Stimulated activated CD8-positive, alpha-beta memory T cell treated with anti-CD3 and anti-CD28 coated beads, Interleukin-4, amount 100 ng/mL, for 4 hours (primary cell): ENCODE measurements around the gene TLL1.

Experiments used
- DNase-seq, 2 donors: peaks; one replicate each; pipeline ENCODE4 v3.0.0-alpha.2; 2020; ENCODE audit warnings: low read depth in 2 of 2, low spot score in 1 of 2

Gene TLL1

GRCh38 chr4:166043801-166044200 lies 170.8 kb downstream of the TLL1 start:
- DNase-seq = no peak

- no peak for DNase-seq
Observed at GRCh38 chr4:166044871-166045270, 171.8 kb downstream of the TLL1 start.

- DNase-seq = no peak
Observed at GRCh38 chr4:166045457-166045856, 172.4 kb downstream of the TLL1 start.

- no peak for DNase-seq
Observed at GRCh38 chr4:166049036-166049435, 176.0 kb downstream of the TLL1 start.

- no peak for DNase-seq
Observed at GRCh38 chr4:166064721-166065120, 191.7 kb downstream of the TLL1 start.

GRCh38 chr4:166065324-166065723 lies 192.3 kb downstream of the TLL1 start:
- no peak for DNase-seq

DNA sequence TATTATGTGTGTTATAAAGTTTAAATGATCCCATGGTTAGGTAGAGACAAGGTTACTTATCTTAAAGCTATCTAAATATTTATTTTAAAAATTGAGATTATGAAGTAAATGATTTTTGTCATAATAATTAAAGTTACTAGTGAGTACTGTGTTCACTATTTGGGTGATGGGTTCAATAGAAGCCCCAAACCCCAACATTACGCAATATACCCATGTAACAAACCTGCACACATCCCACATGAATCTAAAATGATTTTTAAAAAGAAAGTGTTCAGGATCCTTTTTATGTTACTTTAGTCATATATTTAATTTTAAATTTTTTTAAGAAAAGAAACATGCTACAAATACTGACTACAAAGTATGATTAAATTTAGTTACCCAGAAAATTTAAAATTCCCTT lies 193.9 kb downstream of the TLL1 start:
- DNase-seq = no peak

DNA sequence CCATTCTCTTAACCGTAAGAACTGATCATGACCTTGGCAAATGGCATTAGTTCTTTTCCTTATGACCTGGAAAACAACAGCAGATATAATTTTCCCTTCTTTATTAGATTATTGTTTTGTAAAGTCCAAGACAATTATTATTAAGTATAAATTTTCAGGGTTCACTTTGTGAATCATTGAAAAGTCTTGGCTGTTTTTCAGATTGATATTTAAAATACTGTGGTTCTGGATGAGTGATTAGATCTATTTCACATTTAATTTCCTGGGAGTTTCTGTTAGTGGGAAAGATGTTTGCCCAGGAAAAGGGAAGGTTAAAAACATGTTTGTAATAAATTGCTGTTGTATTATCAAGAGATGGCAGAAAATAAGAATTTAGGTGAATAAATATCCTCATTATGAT lies 194.9 kb downstream of the TLL1 start:
- no peak for DNase-seq

DNA sequence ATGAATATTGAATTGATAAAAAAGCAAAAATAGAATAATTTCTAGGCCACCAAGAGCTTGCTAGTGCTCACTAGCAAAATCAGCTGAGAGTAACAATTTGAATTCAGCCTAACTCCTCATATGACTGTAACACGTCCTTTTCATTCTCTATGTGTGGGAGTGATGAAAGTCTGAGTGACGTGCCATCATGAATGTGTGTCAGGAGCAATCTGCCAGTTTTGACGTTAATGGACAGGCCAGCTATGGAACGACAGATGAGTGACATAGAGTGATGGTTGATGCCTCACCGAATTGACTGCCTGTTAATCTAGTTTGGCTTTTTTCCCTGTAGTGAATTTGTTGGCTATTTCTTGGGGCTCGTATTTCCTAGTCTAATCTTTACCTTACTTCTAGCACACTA lies 200.7 kb downstream of the TLL1 start:
- DNase-seq = no peak

- DNase-seq = no peak
Observed at GRCh38 chr4:166075599-166075998, 202.6 kb downstream of the TLL1 start.

GRCh38 chr4:166077782-166078181 lies 204.7 kb downstream of the TLL1 start:
- no peak for DNase-seq

GRCh38 chr4:166078383-166078782 lies 205.3 kb downstream of the TLL1 start:
- no peak for DNase-seq

DNA sequence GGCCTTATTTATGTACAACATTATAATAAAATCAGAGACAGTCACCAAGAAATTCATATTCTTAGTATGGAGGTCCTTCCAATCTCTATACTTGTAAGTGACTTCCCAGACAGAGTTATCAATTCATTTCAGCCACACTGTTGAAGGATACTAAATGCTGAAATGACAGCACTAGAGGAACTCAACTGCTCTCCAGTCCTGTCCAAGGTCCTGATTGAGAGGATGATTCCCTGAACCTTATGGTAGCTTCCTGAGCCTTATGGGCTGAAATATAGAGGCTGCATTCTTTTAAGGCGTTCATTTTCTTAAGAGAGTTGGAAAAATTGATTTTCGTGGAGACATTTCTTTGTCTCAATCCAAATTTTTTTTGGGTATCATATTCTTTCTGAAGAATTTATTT lies 205.9 kb downstream of the TLL1 start:
- DNase-seq = no peak

DNA sequence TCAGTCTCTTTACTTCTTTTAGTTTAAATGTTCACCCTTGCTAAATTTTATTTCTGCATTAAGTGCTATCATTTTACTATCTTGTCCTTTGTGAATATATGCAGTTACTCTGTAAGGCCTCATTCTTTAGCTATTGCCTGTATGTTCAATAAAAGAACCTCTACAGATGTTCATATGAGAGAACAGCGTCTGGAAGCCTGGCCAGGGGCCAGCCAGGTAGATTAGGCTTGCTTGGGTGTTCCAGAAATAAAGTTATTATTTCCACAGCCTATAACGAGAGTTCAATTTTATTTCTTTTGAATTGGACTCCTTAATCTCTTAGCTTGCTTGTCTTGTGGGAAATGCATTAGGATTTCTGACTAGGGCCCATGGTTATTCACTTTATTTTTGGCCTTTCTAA lies 214.5 kb downstream of the TLL1 start:
- no peak for DNase-seq

GRCh38 chr4:166088576-166088975 lies 215.5 kb downstream of the TLL1 start:
- DNase-seq = no peak

DNA sequence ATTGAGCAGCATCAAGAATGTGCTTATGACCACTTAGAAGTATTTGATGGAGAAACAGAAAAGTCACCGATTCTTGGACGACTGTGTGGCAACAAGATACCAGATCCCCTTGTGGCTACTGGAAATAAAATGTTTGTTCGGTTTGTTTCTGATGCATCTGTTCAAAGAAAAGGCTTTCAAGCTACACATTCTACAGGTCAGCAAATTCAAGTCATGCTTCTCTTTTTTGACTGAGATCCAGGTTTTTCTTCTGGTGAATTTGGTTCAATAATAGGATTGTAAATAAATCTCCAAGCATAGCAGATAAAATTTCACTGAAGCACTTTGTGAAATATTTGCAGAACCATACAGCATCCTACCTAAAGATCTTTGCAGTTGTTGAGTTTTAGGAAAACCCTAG lies 218.1 kb downstream of the TLL1 start:
- DNase-seq = no peak

DNA sequence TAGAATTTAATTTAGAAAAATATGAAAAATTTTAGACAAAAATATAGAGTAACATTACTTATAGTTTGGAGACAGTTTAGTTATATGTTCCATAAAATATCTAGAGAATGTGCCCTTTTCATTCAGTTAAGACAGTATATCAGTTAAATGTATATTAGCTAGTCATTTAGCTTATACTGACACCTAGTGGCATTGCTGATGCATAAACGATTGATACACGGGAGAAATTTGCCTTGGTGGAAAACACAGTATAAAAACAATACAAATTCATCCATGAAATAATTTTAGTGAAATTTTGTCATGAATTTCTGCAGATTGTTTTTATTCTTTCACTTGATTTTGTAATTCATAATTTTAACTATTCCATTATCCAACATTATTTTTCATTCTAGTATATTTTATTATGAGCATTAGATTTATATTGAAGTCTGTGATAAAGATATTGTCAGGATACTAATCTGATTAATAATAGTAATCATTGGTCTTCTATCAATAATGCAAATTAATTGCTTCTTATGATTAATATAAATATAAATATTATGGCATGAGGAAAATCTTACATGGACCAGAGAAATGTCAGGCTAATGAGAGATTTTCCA lies 219.0 kb downstream of the TLL1 start:
- DNase-seq = no peak

- DNase-seq = no peak
Observed at GRCh38 chr4:166092797-166093290, 219.8 kb downstream of the TLL1 start.

- no peak for DNase-seq
Observed at GRCh38 chr4:166104623-166105022, 231.6 kb downstream of the TLL1 start.

GRCh38 chr4:166121897-166122296 lies 248.9 kb downstream of the TLL1 start:
- no peak for DNase-seq

- DNase-seq = no peak
Observed at GRCh38 chr4:166123546-166123945, 250.5 kb downstream of the TLL1 start.

DNA sequence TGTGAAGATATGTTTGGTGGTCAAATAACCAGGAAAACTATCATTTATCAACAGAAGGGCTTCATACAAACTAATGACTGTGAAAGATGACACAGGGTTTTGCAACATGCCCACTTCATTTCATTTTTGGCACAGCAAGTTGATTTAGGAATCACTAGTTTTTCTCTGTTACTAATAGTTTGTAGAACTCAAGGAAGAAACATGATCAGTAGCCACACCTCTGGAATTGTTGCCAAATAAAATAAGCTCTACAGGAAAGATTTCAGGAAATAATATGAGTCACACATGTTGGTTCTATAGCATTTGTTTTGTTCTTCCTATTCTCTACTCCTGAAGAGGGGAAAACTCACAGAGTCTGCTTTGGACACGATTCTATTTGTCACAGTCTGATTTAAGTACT lies 255.4 kb downstream of the TLL1 start:
- DNase-seq = no peak

- DNase-seq = no peak
Observed at GRCh38 chr4:166134285-166134684, 261.2 kb downstream of the TLL1 start.

- DNase-seq = no peak
Observed at GRCh38 chr4:166140951-166141350, 267.9 kb downstream of the TLL1 start.
